H1 (cell line): ENCODE data around the gene SLFN14.

Experiments used
- CHD1 ChIP-seq: IDR thresholded peaks from 2 replicates; pipeline ENCODE4 v1.6.1; 2012; ENCODE audit warnings: low read depth, low read length, improper control_type of control experiment
- CREB1 ChIP-seq: IDR thresholded peaks from 2 replicates; pipeline ENCODE4 v1.6.1; 2012; ENCODE audit warnings: inconsistent platforms
- CTCF ChIP-seq, 3 experiments: IDR thresholded peaks; 1 replicate in 2 of 3; 2 replicates in 1 of 3; pipeline versions ENCODE4 v1.5.1 to v1.6.1; 2011; ENCODE audit warnings: low read length in 3 of 3, mild to moderate bottlenecking in 3 of 3, inconsistent platforms in 2 of 3, low read depth in 1 of 3, moderate library complexity in 1 of 3; ENCODE audit not compliant: insufficient read depth in 1 of 3; ENCODE audit errors: control extremely low read depth in 1 of 3
- POLR2AphosphoS5 ChIP-seq: IDR thresholded peaks from 2 replicates; pipeline ENCODE4 v1.6.1; 2011; ENCODE audit warnings: low read depth, low read length
- YY1 ChIP-seq: IDR thresholded peaks from 2 replicates; pipeline ENCODE4 v1.6.1; 2011; ENCODE audit warnings: low read depth, mild to moderate bottlenecking, low read length
- ZNF274 ChIP-seq: IDR thresholded peaks from 2 replicates; pipeline ENCODE4 v1.7.0; 2012; ENCODE audit warnings: low read length, borderline replicate concordance; ENCODE audit errors: extremely low read depth

GRCh38 chr17:35523296-35523695 is 37.3 kb downstream of the SLFN14 start:
- TF ChIP-seq ZNF274 = no peak
- TF ChIP-seq CTCF (IDR thresholded peaks at IDR 0.05; ENCODE audit: control extremely low read depth in 1 of 3, insufficient read depth in 1 of 3, low read depth in 1 of 3, low read length in 3 of 3) = no peak
- TF ChIP-seq POLR2AphosphoS5 = no peak
- TF ChIP-seq YY1 = no peak
- no peak for TF ChIP-seq CREB1
- TF ChIP-seq CHD1 = no peak
